MM.1S (cell line): ENCODE measurements around the gene CCL27.

Source experiments
- DNase-seq: peaks from one replicate; pipeline ENCODE4 v3.0.0-alpha.2; 2015
- H2AFZ ChIP-seq: fragments of 300-600 bp; sonication (generic); 2 replicates; pipeline ENCODE4 v1.6.0; 2016; ENCODE audit warnings: antibody characterized with exemption, low read length
- H3F3A ChIP-seq: fragments of 300-600 bp; sonication (generic); 2 replicates; pipeline ENCODE4 v1.6.1; 2016; ENCODE audit warnings: mild to moderate bottlenecking, antibody characterized with exemption, low read length, moderate library complexity, mixed read lengths; ENCODE audit not compliant: insufficient read depth
- H3K27ac ChIP-seq: fragments of 300-600 bp; sonication (generic); 2 replicates; pipeline ENCODE4 v1.5.1; 2016; ENCODE audit warnings: mild to moderate bottlenecking, low read length
- H3K27me3 ChIP-seq: fragments of 300-600 bp; sonication (generic); replicated peaks from 2 replicates; pipeline ENCODE4 v1.6.0; 2016; ENCODE audit warnings: low read length; ENCODE audit not compliant: insufficient read depth
- H3K36me3 ChIP-seq: fragments of 300-600 bp; sonication (generic); replicated peaks from 2 replicates; pipeline ENCODE4 v1.6.1; 2016; ENCODE audit warnings: mild to moderate bottlenecking, low read length, mixed read lengths; ENCODE audit not compliant: insufficient read depth
- H3K4me1 ChIP-seq: fragments of 300-600 bp; sonication (generic); 2 replicates; pipeline ENCODE4 v1.6.1; 2016; ENCODE audit warnings: low read length, mixed read lengths
- H3K4me2 ChIP-seq: fragments of 300-600 bp; sonication (generic); 2 replicates; pipeline ENCODE4 v1.6.0; 2016; ENCODE audit warnings: low read depth, low read length
- H3K4me3 ChIP-seq: fragments of 300-600 bp; sonication (generic); 2 replicates; pipeline ENCODE4 v1.5.1; 2016; ENCODE audit warnings: low read length, mixed read lengths
- H3K79me2 ChIP-seq: fragments of 300-600 bp; sonication (generic); 2 replicates; pipeline ENCODE4 v1.6.1; 2016; ENCODE audit warnings: mixed run types, low read length, mixed read lengths
- H3K9ac ChIP-seq: fragments of 300-600 bp; sonication (generic); 2 replicates; pipeline ENCODE4 v1.6.1; 2016; ENCODE audit warnings: low read length, mixed read lengths
- H3K9me2 ChIP-seq: fragments of 300-600 bp; sonication (generic); replicated peaks from 2 replicates; pipeline ENCODE4 v1.6.1; 2016; ENCODE audit warnings: mild to moderate bottlenecking, low read length, mixed read lengths; ENCODE audit not compliant: insufficient read depth
- H3K9me3 ChIP-seq: fragments of 300-600 bp; sonication (generic); replicated peaks from 2 replicates; pipeline ENCODE4 v1.6.1; 2016; ENCODE audit warnings: mild to moderate bottlenecking, low read length, mixed read lengths; ENCODE audit not compliant: insufficient read depth
- H4K20me1 ChIP-seq: fragments of 300-600 bp; sonication (generic); 2 replicates; pipeline ENCODE4 v1.6.1; 2016; ENCODE audit warnings: mild to moderate bottlenecking, low read length, moderate library complexity, mixed read lengths; ENCODE audit not compliant: insufficient read depth
- EZH2 ChIP-seq: fragments of 300-600 bp; sonication (generic); optimal IDR thresholded peaks from 2 replicates; pipeline ENCODE3; 2017; ENCODE audit warnings: low read depth, mild to moderate bottlenecking, antibody characterized with exemption, low read length, mixed read lengths
- EZH2phosphoT487 ChIP-seq: fragments of 300-600 bp; sonication (generic); IDR thresholded peaks from 2 replicates; pipeline ENCODE4 v1.6.1; 2018; ENCODE audit warnings: antibody characterized with exemption, low read length
- TF ChIP-seq, protein P1 (sequence below): fragments of 300-600 bp; sonication (generic); IDR thresholded peaks from 2 replicates; pipeline ENCODE4 v1.5.1; 2016; ENCODE audit warnings: antibody characterized with exemption, low read length, mixed read lengths

The CCL27 gene

DNA sequence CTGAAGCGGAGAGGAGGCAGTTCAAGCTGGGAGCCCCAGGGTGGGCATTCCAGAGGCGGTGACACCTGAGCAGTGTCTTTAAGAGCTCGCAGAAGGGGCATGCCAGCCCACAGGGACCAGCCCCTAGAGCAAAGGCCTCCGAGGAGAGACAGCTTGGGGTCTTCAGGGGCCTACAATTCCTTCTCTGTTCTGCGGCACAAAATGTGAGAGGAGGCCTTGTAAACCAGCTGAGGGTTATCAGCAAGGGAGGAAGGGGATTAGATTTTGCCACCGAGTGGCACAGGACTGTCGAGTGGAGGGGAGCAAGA is 24.4 kb downstream of the CCL27 start:
- peaks cover 7% of the 10 kb centered on the region; the same call in 1 of the 2 replicates for H3F3A ChIP-seq
- peak overlapping the region; percentile 90 for H3K9ac ChIP-seq
- H3K4me3 ChIP-seq, result peak overlapping the region; percentile 95
- H3K27me3 ChIP-seq, result no peaks in the 10 kb centered on the region
- H3K4me1 ChIP-seq, result peaks cover 4% of the 10 kb centered on the region
- H3K9me3 ChIP-seq, result no peaks in the 10 kb centered on the region
- H3K4me2 ChIP-seq, result peak overlapping the region; percentile 79
- peaks cover 25% of the 10 kb centered on the region for H3K79me2 ChIP-seq
- H3K9me2 ChIP-seq, result no peaks in the 10 kb centered on the region
- peak overlapping the region; percentile 88 for H2AFZ ChIP-seq
- DNase-seq, result no peak
- H3K27ac ChIP-seq, result peak overlapping the region; percentile 62
- no peaks in the 10 kb centered on the region for H3K36me3 ChIP-seq
- TF ChIP-seq, protein P1, sequence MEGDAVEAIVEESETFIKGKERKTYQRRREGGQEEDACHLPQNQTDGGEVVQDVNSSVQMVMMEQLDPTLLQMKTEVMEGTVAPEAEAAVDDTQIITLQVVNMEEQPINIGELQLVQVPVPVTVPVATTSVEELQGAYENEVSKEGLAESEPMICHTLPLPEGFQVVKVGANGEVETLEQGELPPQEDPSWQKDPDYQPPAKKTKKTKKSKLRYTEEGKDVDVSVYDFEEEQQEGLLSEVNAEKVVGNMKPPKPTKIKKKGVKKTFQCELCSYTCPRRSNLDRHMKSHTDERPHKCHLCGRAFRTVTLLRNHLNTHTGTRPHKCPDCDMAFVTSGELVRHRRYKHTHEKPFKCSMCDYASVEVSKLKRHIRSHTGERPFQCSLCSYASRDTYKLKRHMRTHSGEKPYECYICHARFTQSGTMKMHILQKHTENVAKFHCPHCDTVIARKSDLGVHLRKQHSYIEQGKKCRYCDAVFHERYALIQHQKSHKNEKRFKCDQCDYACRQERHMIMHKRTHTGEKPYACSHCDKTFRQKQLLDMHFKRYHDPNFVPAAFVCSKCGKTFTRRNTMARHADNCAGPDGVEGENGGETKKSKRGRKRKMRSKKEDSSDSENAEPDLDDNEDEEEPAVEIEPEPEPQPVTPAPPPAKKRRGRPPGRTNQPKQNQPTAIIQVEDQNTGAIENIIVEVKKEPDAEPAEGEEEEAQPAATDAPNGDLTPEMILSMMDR, result no peak
- TF ChIP-seq EZH2phosphoT487 (no peak), EZH2 (no peak)
- H4K20me1 ChIP-seq, result no peaks in the 10 kb centered on the region

DNA sequence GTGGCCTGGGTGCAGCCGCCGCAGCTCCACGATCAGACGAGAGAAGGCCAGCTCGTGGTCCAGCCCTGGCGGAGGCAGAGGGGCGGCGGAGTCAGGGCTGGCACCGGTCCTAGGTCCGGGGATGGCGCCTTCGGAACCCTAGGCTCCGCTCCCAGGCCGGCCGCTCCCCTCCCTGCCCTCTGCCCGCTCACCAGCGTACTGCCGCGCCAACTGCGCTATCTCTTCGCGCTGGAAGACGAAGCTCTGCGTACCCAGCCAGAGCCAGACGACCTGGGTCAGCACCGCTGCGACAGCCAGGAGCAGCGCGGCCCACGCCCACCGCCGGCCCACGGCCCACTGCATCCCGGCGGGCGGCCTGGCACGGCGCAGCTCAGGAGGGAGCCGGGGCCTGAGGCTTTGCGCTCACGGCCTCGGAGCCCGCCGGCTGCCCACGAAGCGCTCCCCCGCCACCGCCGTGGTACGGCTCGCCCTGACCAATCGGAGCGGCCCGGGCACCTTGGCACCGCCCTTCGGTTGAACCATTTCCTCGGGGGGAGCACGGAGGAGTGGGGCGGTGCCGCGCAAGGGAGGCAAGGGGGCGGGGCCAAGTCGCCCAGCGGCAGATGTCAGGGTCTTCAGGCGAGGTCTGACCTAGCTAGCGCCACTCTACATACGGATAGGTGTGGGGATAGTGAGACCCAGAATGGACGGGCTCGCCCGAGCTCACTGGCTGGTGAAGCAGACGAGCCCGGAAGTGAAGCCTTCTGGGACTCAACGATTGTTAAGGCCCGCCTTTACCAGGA is 24.9 kb downstream of the CCL27 start, which contains the start of gene SIGMAR1:
Gene SIGMAR1 (minus strand): TSS at position 432 of the 782 bp plus-strand sequence. CDS start 90 bp downstream, at position 342.
- peak within 1 kb of the TSS; percentile 79 for H3K4me2 ChIP-seq
- peak within 1 kb of the TSS; percentile 95 for H3K4me3 ChIP-seq
- no peak for TF ChIP-seq EZH2
- peaks cover 25% of the 10 kb centered on the region for H3K79me2 ChIP-seq
- no peaks in the 10 kb centered on the region for H3K9me2 ChIP-seq
- H4K20me1 ChIP-seq, result no peaks in the 10 kb centered on the region
- H3K36me3 ChIP-seq, result no peaks in the 10 kb centered on the region
- H3K4me1 ChIP-seq, result peaks cover 4% of the 10 kb centered on the region
- no peaks in the 10 kb centered on the region for H3K9me3 ChIP-seq
- H3K9ac ChIP-seq, result peak within 1 kb of the TSS; percentile 90
- peak within 1 kb of the TSS; percentile 88 for H2AFZ ChIP-seq
- peak within 1 kb of the TSS; percentile 62 for H3K27ac ChIP-seq
- H3F3A ChIP-seq, result peaks cover 7% of the 10 kb centered on the region; the same call in 1 of the 2 replicates
- DNase-seq, result peak; percentile 94
- H3K27me3 ChIP-seq, result no peaks in the 10 kb centered on the region

DNA sequence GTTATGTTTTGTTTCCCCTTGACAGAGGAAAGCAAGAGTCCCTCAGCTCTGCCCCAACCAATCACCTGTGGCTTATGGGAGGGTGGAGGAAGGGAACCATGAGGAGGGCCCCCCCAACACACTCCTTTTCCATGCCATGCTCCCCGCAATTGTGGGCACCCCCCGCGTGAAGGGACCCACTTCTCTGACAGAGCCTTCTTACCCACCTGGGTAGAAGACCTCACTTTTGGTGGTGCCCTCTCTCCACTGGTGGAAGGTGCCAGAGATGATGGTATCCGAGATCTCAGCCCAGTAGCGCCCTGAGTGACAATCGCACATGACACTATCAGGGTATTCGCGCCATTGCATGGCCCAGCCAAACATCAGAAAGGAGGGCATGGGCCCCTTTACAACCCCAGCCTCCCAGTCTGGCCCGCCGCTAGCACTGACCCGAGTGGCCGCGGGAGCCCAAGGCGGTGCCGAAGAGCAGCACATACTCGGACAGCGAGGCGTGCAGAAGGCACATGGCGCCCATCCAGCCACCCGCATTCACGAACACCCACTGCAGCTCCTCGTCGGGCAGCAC is 25.6 kb downstream of the CCL27 start:
- peak overlapping the region; percentile 95 for H3K4me3 ChIP-seq
- H3K79me2 ChIP-seq, result peaks cover 25% of the 10 kb centered on the region
- no peaks in the 10 kb centered on the region for H4K20me1 ChIP-seq
- no peaks in the 10 kb centered on the region for H3K9me3 ChIP-seq
- H3K4me1 ChIP-seq, result peaks cover 4% of the 10 kb centered on the region
- H3K4me2 ChIP-seq, result peak overlapping the region; percentile 79
- H3K9ac ChIP-seq, result peak overlapping the region; percentile 90
- H2AFZ ChIP-seq, result peak overlapping the region; percentile 81
- H3K27ac ChIP-seq, result peak overlapping the region; percentile 62; the same call in 1 of the 2 replicates
- DNase-seq, result peak; percentile 8
- H3K9me2 ChIP-seq, result no peaks in the 10 kb centered on the region
- TF ChIP-seq EZH2phosphoT487 (no peak), EZH2 (no peak)
- TF ChIP-seq, protein P1, result no peak
- H3K36me3 ChIP-seq, result no peaks in the 10 kb centered on the region
- H3F3A ChIP-seq, result peaks cover 7% of the 10 kb centered on the region; the same call in 1 of the 2 replicates
- no peaks in the 10 kb centered on the region for H3K27me3 ChIP-seq
